Thyroid gland (tissue), 4 donors: Measurements from ENCODE around the gene TCF3. TPM values are rescaled to one million over a fixed set of nuclear protein-coding genes. Genes with fewer than 3 reads are reported as not detected.

Experiments used
- DNase-seq, 2 donors: peaks; one replicate each; pipeline ENCODE4 v3.0.0-alpha.2; 2019
- H3K27ac ChIP-seq, 3 donors: fragments of 200-600 bp; sonication (generic); 1 replicate in 2 of 3; 2 replicates in 1 of 3; pipeline ENCODE4 v1.5.1; 2016 to 2019; ENCODE audit warnings: mild to moderate bottlenecking in 1 of 3, moderate library complexity in 1 of 3
- H3K27me3 ChIP-seq: fragments of 200-600 bp; sonication (generic); one replicate; pipeline ENCODE4 v1.5.1; 2019
- H3K36me3 ChIP-seq, 2 donors: fragments of 200-600 bp; sonication (generic); one replicate each; pipeline ENCODE4 v1.5.1; 2016 to 2019
- H3K4me1 ChIP-seq, 2 donors: fragments of 200-600 bp; sonication (generic); one replicate each; pipeline ENCODE4 v1.5.1; 2017 to 2019
- H3K4me3 ChIP-seq, 3 donors: fragments of 200-600 bp; sonication (generic); replicated peaks in 1 of 3; 1 replicate in 2 of 3; 2 replicates in 1 of 3; pipeline ENCODE4 v1.5.1; 2016; ENCODE audit warnings: mild to moderate bottlenecking in 1 of 3
- H3K9me3 ChIP-seq: fragments of 200-600 bp; sonication (generic); one replicate; pipeline ENCODE4 v1.5.1; 2017
- CTCF ChIP-seq, 6 experiments: fragments of 200-600 bp in 3 of 6; fragments of 450-650 bp in 3 of 6; sonication (generic) in 3 of 6; IDR thresholded peaks; one replicate each; pipeline ENCODE4 v1.5.1; 2016 to 2019; ENCODE audit warnings: antibody characterized with exemption in 6 of 6, mild to moderate bottlenecking in 2 of 6, inconsistent platforms in 1 of 6, moderate library complexity in 1 of 6
- POLR2A ChIP-seq, 2 donors: fragments of 450-650 bp; IDR thresholded peaks; one replicate each; pipeline ENCODE4 v1.6.1; 2017; ENCODE audit warnings: antibody characterized with exemption in 2 of 2, mild to moderate bottlenecking in 2 of 2, moderate library complexity in 1 of 2
- WGBS, 2 donors: methylation state at CpG; one replicate each; pipeline ENCODE4 v1.1.5; 2017; 5-methylcytosine and 5-hydroxymethylcytosine counted together
- intact Hi-C: fragments of 100-400 bp; cut with DNase I; formaldehyde crosslinking; loops from one replicate; pipeline ENCODE4 v1.15.1; 2023
- total RNA-seq, 4 donors: library from RNA; depleted of rRNA; stranded (reverse); fragments of >200 nt; gene quantifications; one replicate each; pipeline ENCODE4 v1.2.3, GENCODE V29; 2016

The TCF3 gene
- total RNA-seq, 4 donors from 2014 or later: 28.6 to 70.6 (median 43.8) TPM

DNA sequence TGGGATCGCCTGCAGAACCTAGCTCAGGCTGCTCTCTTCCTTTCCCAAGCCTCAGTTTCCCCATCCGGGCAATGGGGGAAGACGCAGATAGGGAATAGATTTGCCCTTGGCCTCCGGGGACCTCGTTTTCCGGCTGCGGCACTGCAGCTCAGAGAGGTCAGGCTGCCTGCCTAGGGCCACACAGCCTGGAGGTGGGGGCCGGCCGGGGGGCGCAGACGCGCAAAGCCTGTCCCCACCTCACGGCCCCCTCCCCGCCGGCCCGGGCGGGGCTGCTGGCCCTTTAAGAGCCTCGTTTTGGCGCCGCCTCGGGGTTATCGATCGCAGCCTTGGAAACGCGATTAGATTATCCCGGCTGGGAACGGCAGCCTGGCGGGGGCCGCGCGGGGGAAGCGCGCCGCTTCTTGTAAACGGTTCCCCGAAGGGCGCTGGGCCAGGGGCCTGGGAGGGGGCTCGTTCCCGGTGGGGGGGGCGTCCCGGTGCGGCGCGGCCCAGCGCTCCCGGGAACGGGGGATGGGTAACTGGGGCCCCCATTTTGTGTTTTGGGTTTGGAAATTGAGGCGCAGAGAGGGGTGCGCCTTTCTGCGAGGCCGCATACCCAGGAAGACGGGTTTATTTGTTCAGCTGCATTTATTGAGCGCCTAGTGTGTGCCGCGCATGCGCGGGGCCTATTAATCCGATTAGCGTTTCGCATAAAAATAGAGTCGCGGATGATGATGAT is 23.4 kb upstream of the TCF3 start:
- H3K4me3 ChIP-seq: no peak overlapping the region
- intact Hi-C loops: no loop called here
- peaks cover 24% of the 10 kb centered on the region for H3K27me3 ChIP-seq
- no peaks in the 10 kb centered on the region for H3K36me3 ChIP-seq
- TF ChIP-seq CTCF (IDR thresholded peaks at IDR 0.05): no peak
- TF ChIP-seq POLR2A (IDR thresholded peaks at IDR 0.05): no peak
- WGBS, 2 donors: 16 to 24% methylated on average over 13 to 36 of the region's 62 CpGs
- peaks cover 0 to 8% of the 10 kb centered on the region in 2 donors for H3K4me1 ChIP-seq
- DNase-seq: no peak
- no peaks in the 10 kb centered on the region for H3K9me3 ChIP-seq
- no peak overlapping the region for H3K27ac ChIP-seq

DNA sequence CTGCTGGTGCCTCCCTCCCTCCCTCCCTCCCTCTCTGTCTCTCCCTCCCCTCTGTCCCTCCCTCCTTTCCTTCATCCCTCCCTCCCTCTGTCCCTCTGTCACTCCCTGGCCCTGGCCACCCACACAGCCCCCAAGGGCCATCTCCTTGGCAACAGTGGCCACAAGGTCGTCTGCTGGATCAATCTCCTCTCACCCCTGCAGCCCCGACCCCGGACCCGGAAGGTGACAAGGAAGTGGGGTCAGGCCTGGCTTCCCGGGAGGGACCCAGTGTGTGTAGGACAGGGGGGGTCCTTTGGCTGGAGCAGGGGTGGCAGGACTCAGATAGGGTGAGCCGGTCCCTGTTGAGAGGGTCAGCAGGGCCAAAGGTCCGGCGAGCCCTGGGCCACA is 21.9 kb upstream of the TCF3 start:
- TF ChIP-seq POLR2A (IDR thresholded peaks at IDR 0.05): no peak
- no peak for TF ChIP-seq CTCF (IDR thresholded peaks at IDR 0.05)
- Histone ChIP-seq H3K4me3 (no peak overlapping the region), H3K27me3 (peaks cover 24% of the 10 kb centered on the region), H3K9me3 (no peaks in the 10 kb centered on the region), H3K27ac (no peak overlapping the region), H3K4me1 (peaks cover 0 to 8% of the 10 kb centered on the region in 2 donors), H3K36me3 (no peaks in the 10 kb centered on the region)
- intact Hi-C loops: no loop called here
- DNase-seq: no peak
- 14 to 24% methylated on average over 6 of the region's 8 CpGs for WGBS, 2 donors

- WGBS, 2 donors: 49 to 56% methylated on average over 7 to 15 of the region's 16 CpGs
- TF ChIP-seq CTCF (IDR thresholded peaks at IDR 0.05): no peak
- no peak for TF ChIP-seq POLR2A (IDR thresholded peaks at IDR 0.05)
- Histone ChIP-seq H3K27me3 (peaks cover 26% of the 10 kb centered on the region), H3K9me3 (no peaks in the 10 kb centered on the region), H3K27ac (no peak overlapping the region), H3K4me1 (peaks cover 0 to 8% of the 10 kb centered on the region in 2 donors), H3K4me3 (no peak overlapping the region), H3K36me3 (no peaks in the 10 kb centered on the region)
- intact Hi-C loops: loop anchor here (2.0 kb wide), 1 partner anchor 127 kb away; no protein-coding TSS in a partner anchor
- DNase-seq: no peak
Measured at GRCh38 chr19:1673645-1674292, 21.4 kb upstream of the TCF3 start.

DNA sequence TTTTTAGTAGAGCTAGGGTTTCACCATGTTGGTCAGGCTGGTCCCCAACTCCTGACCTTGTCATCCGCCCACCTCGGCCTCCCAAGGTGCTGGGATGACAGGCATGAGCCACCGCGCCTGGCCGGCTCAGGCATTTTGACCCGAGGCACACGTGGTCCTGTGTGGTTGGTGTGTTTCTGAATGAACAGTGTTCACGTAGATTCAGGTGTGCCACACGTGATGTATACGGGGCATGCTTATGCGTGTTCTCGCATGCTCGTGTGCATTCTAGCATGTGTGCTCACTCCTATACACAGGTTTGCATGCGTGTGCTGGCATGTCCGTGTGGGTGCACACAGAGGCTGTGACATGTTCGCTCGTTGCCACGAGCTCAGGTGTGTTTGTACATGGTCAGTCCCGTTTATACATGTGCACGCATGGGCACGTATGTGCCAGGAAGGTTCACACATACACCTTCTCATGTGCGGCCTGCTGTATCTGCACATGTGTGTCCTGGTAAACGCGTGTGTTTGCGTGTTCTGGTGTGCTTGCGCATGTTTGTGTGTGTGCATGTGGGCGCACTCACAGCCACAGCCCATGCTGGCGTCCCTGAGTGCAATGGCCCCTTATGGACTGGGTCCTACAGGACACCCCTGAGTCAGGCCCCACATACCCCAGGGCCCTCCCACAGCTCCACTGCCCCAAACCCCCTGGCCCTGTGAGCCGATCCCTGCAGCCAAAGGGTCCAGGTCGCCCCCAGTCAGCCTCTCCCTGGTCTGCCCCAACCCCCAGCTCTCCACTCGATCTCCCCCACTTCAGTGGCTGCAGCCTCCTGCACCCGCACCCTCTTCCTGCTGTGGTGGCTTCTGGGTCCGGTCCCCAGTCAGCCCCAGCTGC is 20.6 kb upstream of the TCF3 start:
- H3K4me1 ChIP-seq: peaks cover 0 to 8% of the 10 kb centered on the region in 2 donors
- peaks cover 29% of the 10 kb centered on the region for H3K27me3 ChIP-seq
- H3K9me3 ChIP-seq: no peaks in the 10 kb centered on the region
- TF ChIP-seq POLR2A (IDR thresholded peaks at IDR 0.05) (no peak), CTCF (IDR thresholded peaks at IDR 0.05) (no peak)
- WGBS, 2 donors: 71 to 80% methylated on average over 27 to 28 of the region's 33 CpGs
- H3K4me3 ChIP-seq: no peak overlapping the region
- no peaks in the 10 kb centered on the region for H3K36me3 ChIP-seq
- DNase-seq: no peak
- intact Hi-C loops: loop anchor here (2.0 kb wide), 1 partner anchor 126 kb away; no protein-coding TSS in a partner anchor
- H3K27ac ChIP-seq: no peak overlapping the region
